A673 (cell line): ENCODE results near the gene RGS14. TPM values are rescaled to one million over a fixed set of nuclear protein-coding genes. Genes with fewer than 3 reads are reported as not detected.

Experiments
- BruUV-seq: library from RNA; stranded (reverse); fragments of 400-500 nt; replicated peaks from 2 replicates; lab custom pipeline; 2021; lab: Mats Ljungman, UMichigan
- CTCF ChIA-PET: fragments of 300-600 bp; sonication (Branson Sonifier 250); formaldehyde crosslinking; loops from one replicate; lab custom pipeline; 2022; ENCODE audit warnings: antibody characterized with exemption; lab: Charles Lee
- POLR2A ChIA-PET: fragments of 300-600 bp; sonication (Branson Sonifier 250); formaldehyde crosslinking; loops from one replicate; lab custom pipeline; 2022; ENCODE audit warnings: antibody characterized with exemption; ENCODE audit not compliant: low non-redundant PET; lab: Charles Lee
- DNase-seq: peaks from one replicate; pipeline ENCODE4 v3.0.0-alpha.2; 2015; ENCODE audit warnings: low spot score
- H3K27ac ChIP-seq: fragments of 200-600 bp; sonication (generic); 2 replicates; pipeline ENCODE4 v1.5.1; 2016; ENCODE audit warnings: mixed run types, low read depth, mild to moderate bottlenecking, mixed read lengths, antibody characterized with exemption, low read length; ENCODE audit not compliant: poor library complexity, severe bottlenecking
- H3K27me3 ChIP-seq: fragments of 200-600 bp; sonication (generic); replicated peaks from 2 replicates; pipeline ENCODE4 v1.6.1; 2017; ENCODE audit warnings: mixed run types, low read depth, mild to moderate bottlenecking, mixed read lengths, antibody characterized with exemption, low read length; ENCODE audit not compliant: insufficient read depth, poor library complexity
- H3K36me3 ChIP-seq: fragments of 200-600 bp; sonication (generic); 2 replicates; pipeline ENCODE4 v1.6.1; 2016; ENCODE audit warnings: mixed run types, mild to moderate bottlenecking, mixed read lengths, antibody characterized with exemption, low read length; ENCODE audit not compliant: insufficient read depth, poor library complexity, severe bottlenecking
- H3K4me1 ChIP-seq: fragments of 200-600 bp; sonication (generic); 2 replicates; pipeline ENCODE4 v1.6.1; 2017; ENCODE audit warnings: mixed run types, mild to moderate bottlenecking, mixed read lengths, antibody characterized with exemption, low read length; ENCODE audit not compliant: insufficient read depth, poor library complexity, severe bottlenecking
- H3K4me3 ChIP-seq: fragments of 200-600 bp; sonication (generic); 2 replicates; pipeline ENCODE4 v1.5.1; 2016; ENCODE audit warnings: low read depth, mixed run types, mild to moderate bottlenecking, mixed read lengths, low read length; ENCODE audit not compliant: poor library complexity, severe bottlenecking
- H3K9me3 ChIP-seq: fragments of 200-600 bp; sonication (generic); 2 replicates; pipeline ENCODE4 v1.6.1; 2016; ENCODE audit warnings: mixed run types, low read depth, mild to moderate bottlenecking, mixed read lengths, antibody characterized with exemption, low read length; ENCODE audit not compliant: poor library complexity, severe bottlenecking
- EZH2 ChIP-seq: fragments of 200-600 bp; sonication (generic); IDR thresholded peaks from 2 replicates; pipeline ENCODE4 v1.6.1; 2017; ENCODE audit warnings: borderline replicate concordance, low read depth, mild to moderate bottlenecking, mixed read lengths, antibody characterized with exemption, low read length; ENCODE audit not compliant: poor library complexity, severe bottlenecking
- intact Hi-C: fragments of 100-400 bp; cut with micrococcal nuclease; formaldehyde crosslinking; loops from one replicate; pipeline ENCODE4 v1.10.0; 2022; ENCODE audit not compliant: unreplicated experiment
- total RNA-seq: library from RNA; stranded (reverse); gene quantifications from 2 replicates; pipeline ENCODE4 v1.2.3, GENCODE V29; 2021
- TF ChIP-seq, protein P1 (sequence below): fragments of 300-800, 200-600 bp; sonication (generic); conservative IDR thresholded peaks from 2 replicates; pipeline ENCODE4 v1.5.1; 2017; ENCODE audit warnings: low read depth, mild to moderate bottlenecking, antibody characterized with exemption, low read length, moderate library complexity, mixed read lengths

RGS14 gene
- total RNA-seq, 1 experiment from 2014 or later = 3.1 TPM

DNA sequence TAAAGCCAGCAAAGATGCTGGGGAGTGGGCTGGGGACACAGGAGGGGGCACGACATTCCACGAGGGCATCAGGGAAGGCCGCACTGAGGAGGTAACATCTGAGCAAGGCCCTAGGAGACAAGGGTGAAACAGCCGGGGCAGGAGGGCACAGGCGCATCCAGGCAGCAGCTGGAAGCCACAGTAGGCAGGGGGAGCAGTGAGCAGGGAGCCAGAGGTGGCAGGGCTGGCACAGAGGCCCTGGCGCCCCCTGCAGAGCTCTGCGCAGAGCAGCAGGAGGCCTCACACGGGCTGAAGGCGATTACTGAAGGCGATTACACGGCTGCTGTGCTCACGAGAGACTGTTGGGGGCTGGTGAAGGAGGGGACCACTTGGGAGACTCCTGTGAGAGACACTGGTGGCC, 21.6 kb upstream of the RGS14 start:
- Histone ChIP-seq H3K4me3 (no peak overlapping the region), H3K9me3 (no peaks in the 10 kb centered on the region), H3K27ac (no peak overlapping the region), H3K4me1 (no peaks in the 10 kb centered on the region), H3K27me3 (no peaks in the 10 kb centered on the region), H3K36me3 (peaks cover 25% of the 10 kb centered on the region)
- ChIA-PET CTCF (no interaction called here), POLR2A (no interaction called here)
- TF ChIP-seq, protein P1, sequence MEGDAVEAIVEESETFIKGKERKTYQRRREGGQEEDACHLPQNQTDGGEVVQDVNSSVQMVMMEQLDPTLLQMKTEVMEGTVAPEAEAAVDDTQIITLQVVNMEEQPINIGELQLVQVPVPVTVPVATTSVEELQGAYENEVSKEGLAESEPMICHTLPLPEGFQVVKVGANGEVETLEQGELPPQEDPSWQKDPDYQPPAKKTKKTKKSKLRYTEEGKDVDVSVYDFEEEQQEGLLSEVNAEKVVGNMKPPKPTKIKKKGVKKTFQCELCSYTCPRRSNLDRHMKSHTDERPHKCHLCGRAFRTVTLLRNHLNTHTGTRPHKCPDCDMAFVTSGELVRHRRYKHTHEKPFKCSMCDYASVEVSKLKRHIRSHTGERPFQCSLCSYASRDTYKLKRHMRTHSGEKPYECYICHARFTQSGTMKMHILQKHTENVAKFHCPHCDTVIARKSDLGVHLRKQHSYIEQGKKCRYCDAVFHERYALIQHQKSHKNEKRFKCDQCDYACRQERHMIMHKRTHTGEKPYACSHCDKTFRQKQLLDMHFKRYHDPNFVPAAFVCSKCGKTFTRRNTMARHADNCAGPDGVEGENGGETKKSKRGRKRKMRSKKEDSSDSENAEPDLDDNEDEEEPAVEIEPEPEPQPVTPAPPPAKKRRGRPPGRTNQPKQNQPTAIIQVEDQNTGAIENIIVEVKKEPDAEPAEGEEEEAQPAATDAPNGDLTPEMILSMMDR = no peak; the same call in 1 of the 2 replicates
- TF ChIP-seq EZH2 = no peak
- no TSS peak for BruUV-seq
- intact Hi-C loops = no loop called here
- DNase-seq = peak; percentile 46

DNA sequence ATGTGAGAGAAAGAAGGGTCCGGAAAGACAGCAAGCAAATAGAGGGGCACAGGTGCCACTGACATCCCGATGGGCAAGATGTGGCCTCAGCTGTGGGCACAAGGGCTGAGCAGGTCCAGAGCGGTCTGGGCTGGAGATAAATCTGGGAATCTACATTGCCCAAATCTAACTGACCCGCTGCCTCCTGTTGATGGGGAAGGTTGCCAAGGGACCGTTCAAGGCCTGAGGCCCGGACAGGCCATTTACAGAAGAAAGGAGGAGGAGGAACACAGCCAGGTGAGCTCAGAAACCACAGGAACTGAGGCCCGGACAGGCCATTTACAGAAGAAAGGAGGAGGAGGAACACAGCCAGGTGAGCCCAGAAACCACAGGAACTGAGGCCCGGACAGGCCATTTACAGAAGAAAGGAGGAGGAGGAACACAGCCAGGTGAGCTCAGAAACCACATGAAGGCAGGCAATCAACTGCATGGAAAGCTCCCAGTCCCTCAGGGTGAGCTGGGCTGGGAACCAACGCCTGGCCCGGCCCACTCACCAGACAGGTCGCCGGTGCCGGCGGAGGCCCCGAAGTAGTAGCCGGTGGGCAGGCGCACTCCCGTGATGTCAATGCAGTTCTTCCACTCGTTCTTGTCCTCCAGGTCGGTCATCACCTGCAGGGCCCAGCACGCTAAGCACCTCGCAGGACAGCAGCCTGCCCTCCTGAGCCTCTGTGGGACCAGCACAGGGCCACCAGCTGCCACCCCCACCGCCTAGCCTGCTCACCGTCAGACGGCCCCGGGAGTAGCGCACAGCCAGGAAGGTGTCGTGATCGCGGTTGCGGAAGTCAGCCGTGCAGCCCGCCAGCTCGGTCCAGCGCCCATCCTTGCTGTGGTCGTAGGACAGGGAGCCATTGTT, 20.9 kb upstream of the RGS14 start:
- peaks cover 25% of the 10 kb centered on the region for H3K36me3 ChIP-seq
- no peak for TF ChIP-seq EZH2
- TF ChIP-seq, protein P1 = no peak
- H3K4me3 ChIP-seq = no peak overlapping the region
- H3K27me3 ChIP-seq = no peaks in the 10 kb centered on the region
- ChIA-PET POLR2A (no interaction called here), CTCF (no interaction called here)
- no peak overlapping the region for H3K27ac ChIP-seq
- H3K4me1 ChIP-seq = no peaks in the 10 kb centered on the region
- BruUV-seq = no TSS peak
- H3K9me3 ChIP-seq = no peaks in the 10 kb centered on the region
- intact Hi-C loops = no loop called here
- no peak for DNase-seq

DNA sequence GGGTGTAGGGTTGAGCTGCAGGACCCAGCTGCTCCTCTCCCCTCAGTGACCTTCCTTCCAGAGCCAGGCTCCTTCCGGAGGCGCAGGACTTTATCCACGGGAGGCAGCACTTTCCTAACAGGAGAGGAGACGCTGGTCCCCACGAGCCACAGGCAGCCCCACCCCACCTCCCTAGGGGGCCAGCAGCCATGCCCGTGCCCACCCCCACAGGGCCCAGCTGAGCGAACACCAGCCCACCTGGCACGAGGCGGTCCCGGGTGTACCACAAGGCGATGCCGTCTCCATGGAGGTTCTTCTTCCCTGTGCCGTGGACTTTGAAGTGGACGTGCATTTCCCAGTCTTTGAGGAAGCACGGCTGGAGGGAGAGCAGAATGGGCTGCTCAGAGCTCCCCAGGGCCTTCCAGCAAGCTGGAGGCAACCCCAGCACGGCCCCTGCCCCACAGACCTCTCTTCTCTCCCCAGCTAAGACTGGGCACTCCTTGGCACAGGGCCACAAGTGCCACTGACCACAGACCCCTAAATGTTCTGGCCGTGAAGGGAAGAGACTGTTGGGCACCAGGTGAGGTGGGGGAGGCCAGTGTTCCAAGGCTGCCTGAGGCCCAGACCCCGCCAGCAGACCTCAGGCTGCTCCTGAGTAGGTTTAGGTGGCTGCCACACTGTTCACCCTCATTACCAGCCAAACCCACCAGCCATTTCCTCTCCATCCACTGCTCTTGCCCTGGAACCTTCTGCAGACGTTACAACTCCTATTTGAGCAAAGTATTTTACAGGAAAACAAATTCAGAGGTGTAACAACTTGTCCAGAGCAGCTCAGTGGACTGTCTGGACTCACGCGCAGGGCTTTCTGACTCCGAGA, 19.2 kb upstream of the RGS14 start:
- ChIA-PET POLR2A (interaction anchor here (0.5 kb wide), 1 partner anchor 84 kb away, joined by 3 read pairs; no protein-coding TSS in a partner anchor), CTCF (no interaction called here)
- Histone ChIP-seq H3K27me3 (no peaks in the 10 kb centered on the region), H3K27ac (no peak overlapping the region), H3K4me3 (no peak overlapping the region), H3K9me3 (no peaks in the 10 kb centered on the region), H3K36me3 (peaks cover 20% of the 10 kb centered on the region), H3K4me1 (no peaks in the 10 kb centered on the region)
- DNase-seq = no peak
- TF ChIP-seq EZH2 = no peak
- TF ChIP-seq, protein P1 = no peak
- no TSS peak for BruUV-seq
- intact Hi-C loops = no loop called here
